GM12873 (cell line): ENCODE measurements around the gene SMIM38.

Experiments
- CTCF ChIP-seq: IDR thresholded peaks from 2 replicates; pipeline ENCODE4 v1.5.1; 2012; ENCODE audit warnings: low read depth, mild to moderate bottlenecking, moderate library complexity, low read length, control low read depth; ENCODE audit not compliant: insufficient read depth; ENCODE audit errors: missing control alignments

SMIM38 gene

GRCh38 chr11:69130654-69131053 lies 25.1 kb upstream of the SMIM38 start:
- TF ChIP-seq CTCF, result no peak

- TF ChIP-seq CTCF, result no peak
These were observed 24.6 kb upstream of the SMIM38 start for GRCh38 chr11:69131121-69131566.

GRCh38 chr11:69131644-69132300 lies 24.0 kb upstream of the SMIM38 start:
- peak; percentile 54 for TF ChIP-seq CTCF

- no peak for TF ChIP-seq CTCF
These were observed 23.4 kb upstream of the SMIM38 start for GRCh38 chr11:69132301-69132670.

GRCh38 chr11:69133251-69133650 lies 22.5 kb upstream of the SMIM38 start:
- no peak for TF ChIP-seq CTCF

- TF ChIP-seq CTCF, result no peak
These were observed 20.8 kb upstream of the SMIM38 start for GRCh38 chr11:69134957-69135356.

GRCh38 chr11:69135420-69136363 lies 20.0 kb upstream of the SMIM38 start:
- no peak for TF ChIP-seq CTCF
